Subcutaneous adipose tissue (tissue), 4 donors: ENCODE data around the gene FARP2. TPM values are rescaled to one million over a fixed set of nuclear protein-coding genes. Genes with fewer than 3 reads are reported as not detected.

Experiments
- CTCF ChIP-seq: fragments of 450-650 bp; IDR thresholded peaks from one replicate; pipeline ENCODE4 v1.5.1; 2016; ENCODE audit warnings: low read depth, mild to moderate bottlenecking, control low read depth, antibody characterized with exemption, moderate library complexity
- total RNA-seq, 4 donors: library from RNA; depleted of rRNA; stranded (reverse); fragments of >200 nt; gene quantifications; one replicate each; pipeline ENCODE4 v1.1.0, GENCODE V29; 2016

Gene FARP2
- total RNA-seq, 4 donors from 2014 or later = 27.4 to 49.1 (median 35.0) TPM

GRCh38 chr2:241498115-241499070 is 142.3 kb downstream of the FARP2 start:
- TF ChIP-seq CTCF = no peak

- no peak for TF ChIP-seq CTCF
Measured at GRCh38 chr2:241499146-241499965, 143.3 kb downstream of the FARP2 start.

GRCh38 chr2:241500016-241500415 is 143.9 kb downstream of the FARP2 start:
- no peak for TF ChIP-seq CTCF

- TF ChIP-seq CTCF = no peak
Measured at GRCh38 chr2:241500431-241500975, 144.4 kb downstream of the FARP2 start.

GRCh38 chr2:241501099-241501541 is 145.0 kb downstream of the FARP2 start:
- no peak for TF ChIP-seq CTCF

GRCh38 chr2:241501551-241501950 is 145.5 kb downstream of the FARP2 start:
- no peak for TF ChIP-seq CTCF
